H1 (cell line): ENCODE data around the gene GFAP. TPM values are rescaled to one million over a fixed set of nuclear protein-coding genes. Genes with fewer than 3 reads are reported as not detected.

Source experiments
- CTCF ChIA-PET: fragments of 300-600 bp; sonication (Branson Sonifier 250); formaldehyde crosslinking; loops from one replicate; lab custom pipeline; 2021; ENCODE audit not compliant: partially characterized antibody; lab: Charles Lee
- POLR2A ChIA-PET: fragments of 300-600 bp; sonication (Branson Sonifier 250); formaldehyde crosslinking; loops from one replicate; lab custom pipeline; 2021; ENCODE audit warnings: inconsistent platforms; ENCODE audit not compliant: partially characterized antibody; lab: Charles Lee
- DNase-seq, 2 experiments: peaks; one replicate each; pipeline versions ENCODE4 v3.0.0 to v3.0.0-alpha.2; 2010 to 2022; ENCODE audit warnings: low spot score in 2 of 2, low read depth in 1 of 2, mixed read lengths in 1 of 2
- FAIRE-seq: peaks from 2 replicates; lab custom pipeline; 2011; peaks lifted over from hg19 to GRCh38; lab: Jason Lieb, UNC
- H2AFZ ChIP-seq: 2 replicates; pipeline ENCODE4 v1.8.1; 2012; ENCODE audit warnings: low read length, inconsistent platforms
- H2AK5ac ChIP-seq: 2 replicates; pipeline ENCODE4 v1.6.1; 2013; ENCODE audit warnings: low read depth, low read length
- H2BK120ac ChIP-seq: replicated peaks from 2 replicates; pipeline ENCODE3; 2013; ENCODE audit warnings: low read depth, low read length, inconsistent platforms
- H2BK12ac ChIP-seq: 2 replicates; pipeline ENCODE4 v1.6.1; 2013; ENCODE audit warnings: low read depth, low read length
- H2BK15ac ChIP-seq: 2 replicates; pipeline ENCODE4 v1.6.1; 2013; ENCODE audit warnings: low read length
- H2BK20ac ChIP-seq: 2 replicates; pipeline ENCODE4 v1.6.1; 2013; ENCODE audit warnings: low read length
- H2BK5ac ChIP-seq: 2 replicates; pipeline ENCODE4 v1.6.1; 2013; ENCODE audit warnings: low read depth, low read length
- H3K14ac ChIP-seq: 2 replicates; pipeline ENCODE4 v1.6.1; 2013; ENCODE audit warnings: inconsistent platforms; ENCODE audit not compliant: insufficient read length
- H3K18ac ChIP-seq: 2 replicates; pipeline ENCODE4 v1.6.1; 2013; ENCODE audit warnings: low read length; ENCODE audit errors: extremely low read depth
- H3K23ac ChIP-seq: 2 replicates; pipeline ENCODE4 v1.6.1; 2013; ENCODE audit warnings: inconsistent platforms; ENCODE audit not compliant: insufficient read length
- H3K23me2 ChIP-seq: 2 replicates; pipeline ENCODE4 v1.6.1; 2013; ENCODE audit warnings: low read depth, low read length
- H3K27ac ChIP-seq: 2 replicates; pipeline ENCODE4 v1.6.1; 2011; ENCODE audit warnings: low read depth, low read length, inconsistent platforms
- H3K27me3 ChIP-seq, 4 experiments: replicated peaks in 1 of 4; 1 replicate in 1 of 4; 2 replicates in 3 of 4; pipeline versions ENCODE4 v1.6.1 to v1.8.1; 2011 to 2013; ENCODE audit warnings: low read length in 3 of 4, mild to moderate bottlenecking in 3 of 4, inconsistent platforms in 2 of 4, mixed read lengths in 2 of 4, moderate library complexity in 1 of 4; ENCODE audit not compliant: control insufficient read depth in 3 of 4, insufficient read depth in 3 of 4; ENCODE audit errors: extremely low read depth in 1 of 4
- H3K36me3 ChIP-seq, 4 experiments: 2 replicates each; pipeline versions ENCODE4 v1.6.1 to v1.8.1; 2011 to 2013; ENCODE audit warnings: mild to moderate bottlenecking in 4 of 4, low read length in 3 of 4, moderate library complexity in 2 of 4, control low read depth in 1 of 4, inconsistent platforms in 1 of 4; ENCODE audit not compliant: insufficient read depth in 4 of 4, control insufficient read depth in 2 of 4
- H3K4ac ChIP-seq: replicated peaks from 2 replicates; pipeline ENCODE3; 2013; ENCODE audit warnings: low read length, low read depth, mixed read lengths, inconsistent platforms; ENCODE audit not compliant: insufficient read length
- H3K4me1 ChIP-seq, 4 experiments: replicated peaks in 1 of 4; 1 replicate in 1 of 4; 2 replicates in 3 of 4; pipeline versions ENCODE4 v1.6.1 to v1.8.1; 2011 to 2013; ENCODE audit warnings: low read length in 3 of 4, inconsistent platforms in 2 of 4, mixed read lengths in 1 of 4; ENCODE audit not compliant: insufficient read depth in 4 of 4, control insufficient read depth in 3 of 4
- H3K4me2 ChIP-seq, 2 experiments: 2 replicates each; pipeline versions ENCODE4 v1.6.1 to v1.8.1; 2011 to 2013; ENCODE audit warnings: low read depth in 2 of 2, low read length in 2 of 2, control low read depth in 1 of 2, inconsistent platforms in 1 of 2, mild to moderate bottlenecking in 1 of 2; ENCODE audit not compliant: insufficient read depth in 1 of 2
- H3K4me3 ChIP-seq, 4 experiments: fragments of 200-600, 300-600 bp in 1 of 4; sonication (generic), shearing (Covaris generic), sonication (Bioruptor Twin) in 1 of 4; 2 replicates each; pipeline versions ENCODE4 v1.5.1 to v1.8.1; 2011 to 2016; ENCODE audit warnings: low read length in 4 of 4, low read depth in 3 of 4, control low read depth in 2 of 4, inconsistent platforms in 2 of 4, mild to moderate bottlenecking in 2 of 4, mixed read lengths in 1 of 4, moderate library complexity in 1 of 4; ENCODE audit not compliant: insufficient read depth in 2 of 4; ENCODE audit errors: extremely low read depth in 1 of 4
- H3K56ac ChIP-seq: replicated peaks from 2 replicates; pipeline ENCODE3; 2013; ENCODE audit warnings: low read depth, mild to moderate bottlenecking, mixed read lengths, low read length, inconsistent platforms; ENCODE audit not compliant: insufficient read length
- H3K79me1 ChIP-seq: 2 replicates; pipeline ENCODE4 v1.6.1; 2013; ENCODE audit warnings: low read depth, low read length, control low read depth
- H3K79me2 ChIP-seq, 2 experiments: 2 replicates each; pipeline versions ENCODE4 v1.6.1 to v1.8.1; 2012 to 2013; ENCODE audit warnings: low read length in 2 of 2, mild to moderate bottlenecking in 2 of 2, inconsistent platforms in 1 of 2; ENCODE audit not compliant: insufficient read depth in 2 of 2, control insufficient read depth in 1 of 2
- H3K9ac ChIP-seq, 4 experiments: replicated peaks in 1 of 4; 1 replicate in 1 of 4; 2 replicates in 3 of 4; pipeline versions ENCODE4 v1.6.1 to v1.8.1; 2011 to 2013; ENCODE audit warnings: low read depth in 3 of 4, low read length in 3 of 4, control low read depth in 2 of 4, mild to moderate bottlenecking in 2 of 4, moderate library complexity in 2 of 4, inconsistent platforms in 1 of 4; ENCODE audit errors: extremely low read depth in 1 of 4
- H3K9me3 ChIP-seq, 2 experiments: 2 replicates each; pipeline versions ENCODE4 v1.6.1 to v1.8.1; 2012 to 2013; ENCODE audit warnings: mild to moderate bottlenecking in 2 of 2, moderate library complexity in 2 of 2, control low read depth in 1 of 2, inconsistent platforms in 1 of 2, low read depth in 1 of 2, low read length in 1 of 2, mixed read lengths in 1 of 2; ENCODE audit not compliant: insufficient read depth in 2 of 2
- H4K20me1 ChIP-seq, 2 experiments: replicated peaks in 1 of 2; 2 replicates each; pipeline versions ENCODE3 to v1.8.1; 2011 to 2013; ENCODE audit warnings: inconsistent platforms in 2 of 2, low read length in 2 of 2, mild to moderate bottlenecking in 1 of 2; ENCODE audit not compliant: insufficient read depth in 2 of 2, control insufficient read depth in 1 of 2
- H4K5ac ChIP-seq: 2 replicates; pipeline ENCODE4 v1.6.1; 2013; ENCODE audit warnings: low read length, low read depth, mixed read lengths, inconsistent platforms; ENCODE audit not compliant: insufficient read length
- H4K8ac ChIP-seq: 2 replicates; pipeline ENCODE4 v1.8.0; 2013; ENCODE audit warnings: mild to moderate bottlenecking, moderate library complexity, low read length, inconsistent platforms; ENCODE audit not compliant: insufficient read depth; ENCODE audit errors: extremely low read depth
- H4K91ac ChIP-seq: replicated peaks from 2 replicates; pipeline ENCODE3; 2013; ENCODE audit warnings: low read length, mixed read lengths, inconsistent platforms; ENCODE audit not compliant: insufficient read length
- CHD1 ChIP-seq: IDR thresholded peaks from 2 replicates; pipeline ENCODE4 v1.6.1; 2012; ENCODE audit warnings: low read depth, low read length, improper control_type of control experiment
- RAD21 ChIP-seq, 2 experiments: IDR thresholded peaks in 1 of 2; conservative IDR thresholded peaks in 1 of 2; 2 replicates each; pipeline ENCODE4 v1.6.1; 2011; ENCODE audit warnings: low read depth in 2 of 2, low read length in 2 of 2, improper control_type of control experiment in 1 of 2, inconsistent platforms in 1 of 2, mild to moderate bottlenecking in 1 of 2, moderate library complexity in 1 of 2
- WGBS, 2 experiments: shearing (Covaris generic) in 1 of 2; methylation state at CpG; one replicate each; pipeline versions ENCODE4 v1.1.6 to v1.1.7; 2013 to 2015; ENCODE audit warnings: low lambda C conversion rate in 2 of 2, mixed read lengths in 2 of 2, inconsistent platforms in 1 of 2, low coverage in 1 of 2, missing lambda C conversion rate in 1 of 2; ENCODE audit not compliant: insufficient replicate concordance in 2 of 2, insufficient coverage in 1 of 2, insufficient read length in 1 of 2; ENCODE audit errors: extremely low coverage in 1 of 2, missing lambda C conversion rate in 1 of 2; 5-methylcytosine and 5-hydroxymethylcytosine counted together
- polyA plus RNA-seq, 7 experiments: library from polyadenylated mRNA; depleted of rRNA in 3 of 7; stranded (reverse) in 5 of 7; unstranded in 2 of 7; fragments of >200 nt in 5 of 7; fragments of 200-250 nt in 2 of 7; gene quantifications; 1 replicate in 5 of 7; 2 replicates in 1 of 7; 4 replicates in 1 of 7; pipeline versions ENCODE4 v1.2.1 to v1.2.3, GENCODE V29; 2011 to 2013; ENCODE audit warnings: missing spikeins in 2 of 7, mixed read lengths in 2 of 7
- total RNA-seq: library from RNA; stranded (reverse); fragmentation: NEBNext Ultra II Directional; extraction: Animal tissue kit (Norgen Biotek cat#: 25700); gene quantifications from 2 replicates; pipeline ENCODE4 v1.2.1, GENCODE V29; 2021
- TF ChIP-seq, protein P1 (sequence below), 3 experiments: IDR thresholded peaks; 1 replicate in 2 of 3; 2 replicates in 1 of 3; pipeline versions ENCODE4 v1.5.1 to v1.6.1; 2011; ENCODE audit warnings: low read length in 3 of 3, mild to moderate bottlenecking in 3 of 3, inconsistent platforms in 2 of 3, low read depth in 1 of 3, moderate library complexity in 1 of 3; ENCODE audit not compliant: insufficient read depth in 1 of 3; ENCODE audit errors: control extremely low read depth in 1 of 3

The GFAP gene
- total and polyA plus RNA-seq, 2 of the 8 experiments (the other 6 are each of a cell fraction or from before 2014, with no cell fraction given): 1.3 to 1.5 TPM

- H2BK20ac ChIP-seq: no peak overlapping the region
- peak; percentile 41 to 44 for TF ChIP-seq RAD21 (IDR thresholded peaks at IDR 0.05 in 1 of 2, conservative IDR thresholded peaks at IDR 0.05 in 1 of 2; ENCODE audit: low read depth in 2 of 2, low read length in 2 of 2)
- TF ChIP-seq, protein P1, sequence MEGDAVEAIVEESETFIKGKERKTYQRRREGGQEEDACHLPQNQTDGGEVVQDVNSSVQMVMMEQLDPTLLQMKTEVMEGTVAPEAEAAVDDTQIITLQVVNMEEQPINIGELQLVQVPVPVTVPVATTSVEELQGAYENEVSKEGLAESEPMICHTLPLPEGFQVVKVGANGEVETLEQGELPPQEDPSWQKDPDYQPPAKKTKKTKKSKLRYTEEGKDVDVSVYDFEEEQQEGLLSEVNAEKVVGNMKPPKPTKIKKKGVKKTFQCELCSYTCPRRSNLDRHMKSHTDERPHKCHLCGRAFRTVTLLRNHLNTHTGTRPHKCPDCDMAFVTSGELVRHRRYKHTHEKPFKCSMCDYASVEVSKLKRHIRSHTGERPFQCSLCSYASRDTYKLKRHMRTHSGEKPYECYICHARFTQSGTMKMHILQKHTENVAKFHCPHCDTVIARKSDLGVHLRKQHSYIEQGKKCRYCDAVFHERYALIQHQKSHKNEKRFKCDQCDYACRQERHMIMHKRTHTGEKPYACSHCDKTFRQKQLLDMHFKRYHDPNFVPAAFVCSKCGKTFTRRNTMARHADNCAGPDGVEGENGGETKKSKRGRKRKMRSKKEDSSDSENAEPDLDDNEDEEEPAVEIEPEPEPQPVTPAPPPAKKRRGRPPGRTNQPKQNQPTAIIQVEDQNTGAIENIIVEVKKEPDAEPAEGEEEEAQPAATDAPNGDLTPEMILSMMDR (IDR thresholded peaks at IDR 0.05; ENCODE audit: control extremely low read depth in 1 of 3, insufficient read depth in 1 of 3, low read depth in 1 of 3, low read length in 3 of 3): peak in 2 of 3 experiments; percentile 39 to 61; a peak in 2 of 4 replicates
- TF ChIP-seq CHD1: no peak
- TF ChIP-seq, all 59 proteins: peak for 2
- no peaks in the 10 kb centered on the region for H4K20me1 ChIP-seq
- H4K91ac ChIP-seq: no peak overlapping the region
- H2AFZ ChIP-seq: no peak overlapping the region
- H2BK120ac ChIP-seq: no peak overlapping the region
- 80% methylated on average over 6 of the region's 6 CpGs; no CpG with 5 or more reads in 1 of the 2 experiments for WGBS, 2 experiments
- H3K9ac ChIP-seq: no peak overlapping the region
- H3K23ac ChIP-seq: no peak overlapping the region
- H3K9me3 ChIP-seq: no peaks in the 10 kb centered on the region
- H2BK15ac ChIP-seq: no peak overlapping the region
- H3K27ac ChIP-seq: no peak overlapping the region
- no peak overlapping the region for H3K56ac ChIP-seq
- POLR2A ChIA-PET: interaction anchor here (0.9 to 3.1 kb wide), 8 partner anchors 9 to 130 kb away, joined by 3 to 12 read pairs (median 3); partner anchors contain the start of gene EFTUD2
- no peaks in the 10 kb centered on the region for H3K27me3 ChIP-seq
- no peak overlapping the region for H2AK5ac ChIP-seq
- peaks cover 30 to 73% (median 58%) of the 10 kb centered on the region in 4 experiments for H3K36me3 ChIP-seq
- H3K79me2 ChIP-seq: no peaks in the 10 kb centered on the region
- H3K18ac ChIP-seq: no peak overlapping the region
- H3K79me1 ChIP-seq: no peaks in the 10 kb centered on the region
- H3K23me2 ChIP-seq: no peaks in the 10 kb centered on the region
- CTCF ChIA-PET: interaction anchor here (0.6 to 11.2 kb wide), 34 partner anchors 9 to 503 kb away, joined by 3 to 154 read pairs (median 4); no protein-coding TSS in a partner anchor
- H3K4me3 ChIP-seq: no peak overlapping the region
- no peak for DNase-seq
- H4K8ac ChIP-seq: no peak overlapping the region
- no peak overlapping the region for H3K4me2 ChIP-seq
- peak; percentile 71 for FAIRE-seq
- no peak overlapping the region for H2BK12ac ChIP-seq
- no peak overlapping the region for H2BK5ac ChIP-seq
- H3K14ac ChIP-seq: no peak overlapping the region
- H3K4ac ChIP-seq: no peak overlapping the region
- no peaks in the 10 kb centered on the region for H3K4me1 ChIP-seq
- H4K5ac ChIP-seq: no peak overlapping the region
Measured at GRCh38 chr17:44878627-44879221, 36.6 kb downstream of the GFAP start.
